Chondrocyte (in vitro differentiated cells): ENCODE measurements around the gene TTLL1. TPM values are rescaled to one million over a fixed set of nuclear protein-coding genes. Genes with fewer than 3 reads are reported as not detected.
A peak's percentile ranks its signal among the peaks of the same experiment; 100 is the strongest.

Experiments used
- DNase-seq: peaks from one replicate; pipeline ENCODE4 v3.0.0; 2021; ENCODE audit warnings: mixed read lengths, low spot score
- H3K27ac Mint-ChIP-seq: one replicate; pipeline ENCODE4 v1.8.0; 2021; ENCODE audit warnings: mild to moderate bottlenecking, moderate library complexity, mixed read lengths; ENCODE audit not compliant: unreplicated experiment
- H3K27me3 Mint-ChIP-seq: 2 replicates; pipeline ENCODE4 v1.8.0; 2021; ENCODE audit warnings: low read depth, mixed read lengths
- H3K36me3 Mint-ChIP-seq: 2 replicates; pipeline ENCODE4 v1.8.0; 2021; ENCODE audit warnings: low read depth, mixed read lengths
- H3K4me1 Mint-ChIP-seq: 2 replicates; pipeline ENCODE4 v1.8.0; 2021; ENCODE audit warnings: low read depth, mild to moderate bottlenecking, mixed read lengths
- H3K4me3 Mint-ChIP-seq: one replicate; pipeline ENCODE4 v1.8.0; 2021; ENCODE audit warnings: mild to moderate bottlenecking, moderate library complexity, mixed read lengths; ENCODE audit not compliant: unreplicated experiment
- H3K9me3 Mint-ChIP-seq: 2 replicates; pipeline ENCODE4 v1.8.0; 2021; ENCODE audit warnings: low read depth, mixed read lengths
- long read RNA-seq: library from polyadenylated mRNA; stranded (forward); transcript quantifications from one replicate; pipeline ENCODE4 v2.0.0, GENCODE V29; 2021
- total RNA-seq: library from RNA; stranded (reverse); gene quantifications from 3 replicates; pipeline ENCODE4 v1.2.1, GENCODE V29; 2021
- TF ChIP-seq, protein P1 (sequence below): fragments of 200-600 bp; sonication (generic); IDR thresholded peaks from 2 replicates; pipeline ENCODE4 v1.5.0; 2021; ENCODE audit warnings: antibody characterized with exemption, mild to moderate bottlenecking, moderate library complexity

The TTLL1 gene
- 16.7 to 18.8 TPM (median 18.1 TPM) in 3 replicates for total RNA-seq
- long read RNA-seq, transcript TTLL1-201 (11 exons, 1,645 nt) = major isoform, 32 of 53 reads
- long read RNA-seq, partial matches to known transcripts = 8 of 53 reads
- long read RNA-seq, other reads (novel, unspliced or antisense) = 10 of 53 reads

DNA sequence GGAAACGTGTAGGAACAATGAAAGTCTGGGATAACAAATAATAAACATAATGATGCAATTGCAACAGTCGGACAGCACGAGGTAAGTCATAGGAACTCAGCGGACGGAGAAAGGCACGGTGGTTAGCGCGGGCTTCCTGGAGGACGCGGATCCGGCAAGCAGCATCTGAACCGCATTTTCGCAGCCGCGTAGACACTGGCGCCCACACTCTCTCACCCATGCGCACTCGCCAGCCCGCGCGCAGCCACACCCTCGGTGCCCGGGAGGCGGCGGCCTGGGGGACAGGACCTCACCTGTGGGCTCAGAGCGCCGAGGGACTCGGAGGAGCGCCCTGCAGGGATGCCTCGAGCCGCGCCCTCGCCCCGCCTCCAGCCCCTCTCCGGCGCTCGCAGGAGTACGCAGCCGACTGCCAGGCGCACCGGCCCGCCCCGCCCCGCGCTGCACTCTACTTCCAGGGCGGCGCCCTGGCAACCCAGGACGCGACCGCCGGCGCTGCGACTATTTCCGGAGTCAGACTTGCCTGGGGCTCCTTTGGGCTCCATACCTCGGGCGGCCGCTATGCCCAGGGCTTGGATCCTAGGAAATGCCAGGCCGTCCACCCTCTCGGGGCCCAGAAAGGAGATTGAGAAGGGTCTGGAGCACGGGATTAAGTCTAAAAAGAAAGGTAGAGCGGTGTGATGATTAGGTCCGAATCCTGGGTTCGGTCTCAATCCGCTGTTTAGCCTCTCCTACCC lies at the start of gene TTLL1:
TSS of gene TTLL1 (minus strand) at position 408 of the 734 bp plus-strand sequence. CDS start 13,805 bp downstream, outside the sequence.
- no peak for DNase-seq
- H3K4me3 Mint-ChIP-seq = peak within 1 kb of the TSS; percentile 82
- peaks cover 7% of the 10 kb centered on the region for H3K36me3 Mint-ChIP-seq
- no peaks in the 10 kb centered on the region for H3K27me3 Mint-ChIP-seq
- TF ChIP-seq, protein P1, sequence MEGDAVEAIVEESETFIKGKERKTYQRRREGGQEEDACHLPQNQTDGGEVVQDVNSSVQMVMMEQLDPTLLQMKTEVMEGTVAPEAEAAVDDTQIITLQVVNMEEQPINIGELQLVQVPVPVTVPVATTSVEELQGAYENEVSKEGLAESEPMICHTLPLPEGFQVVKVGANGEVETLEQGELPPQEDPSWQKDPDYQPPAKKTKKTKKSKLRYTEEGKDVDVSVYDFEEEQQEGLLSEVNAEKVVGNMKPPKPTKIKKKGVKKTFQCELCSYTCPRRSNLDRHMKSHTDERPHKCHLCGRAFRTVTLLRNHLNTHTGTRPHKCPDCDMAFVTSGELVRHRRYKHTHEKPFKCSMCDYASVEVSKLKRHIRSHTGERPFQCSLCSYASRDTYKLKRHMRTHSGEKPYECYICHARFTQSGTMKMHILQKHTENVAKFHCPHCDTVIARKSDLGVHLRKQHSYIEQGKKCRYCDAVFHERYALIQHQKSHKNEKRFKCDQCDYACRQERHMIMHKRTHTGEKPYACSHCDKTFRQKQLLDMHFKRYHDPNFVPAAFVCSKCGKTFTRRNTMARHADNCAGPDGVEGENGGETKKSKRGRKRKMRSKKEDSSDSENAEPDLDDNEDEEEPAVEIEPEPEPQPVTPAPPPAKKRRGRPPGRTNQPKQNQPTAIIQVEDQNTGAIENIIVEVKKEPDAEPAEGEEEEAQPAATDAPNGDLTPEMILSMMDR = peak; percentile 35
- H3K4me1 Mint-ChIP-seq = peaks cover 15% of the 10 kb centered on the region
- peak within 1 kb of the TSS; percentile 77 for H3K27ac Mint-ChIP-seq
- no peaks in the 10 kb centered on the region for H3K9me3 Mint-ChIP-seq

GRCh38 chr22:43136801-43137200 lies 47.6 kb upstream of the TTLL1 start:
- no peaks in the 10 kb centered on the region for H3K27me3 Mint-ChIP-seq

GRCh38 chr22:43136255-43136654 lies 47.1 kb upstream of the TTLL1 start:
- no peak for DNase-seq
- Mint-ChIP-seq H3K4me1 (no peaks in the 10 kb centered on the region), H3K27me3 (no peaks in the 10 kb centered on the region), H3K36me3 (peaks cover 9% of the 10 kb centered on the region), H3K27ac (no peak overlapping the region), H3K4me3 (no peak overlapping the region), H3K9me3 (no peaks in the 10 kb centered on the region)
- TF ChIP-seq, protein P1 = peak; percentile 78

More at GRCh38 chr22:43136801-43137200, 47.6 kb upstream of the TTLL1 start:
- no peak for DNase-seq
- Mint-ChIP-seq H3K36me3 (peaks cover 9% of the 10 kb centered on the region), H3K4me1 (peaks cover 2% of the 10 kb centered on the region), H3K9me3 (no peaks in the 10 kb centered on the region), H3K4me3 (no peak overlapping the region), H3K27ac (no peak overlapping the region)
- TF ChIP-seq, protein P1 = no peak

GRCh38 chr22:43135565-43135964 lies 46.4 kb upstream of the TTLL1 start:
- H3K4me1 Mint-ChIP-seq = no peaks in the 10 kb centered on the region
- peaks cover 9% of the 10 kb centered on the region for H3K36me3 Mint-ChIP-seq
- TF ChIP-seq, protein P1 = no peak
- H3K4me3 Mint-ChIP-seq = no peak overlapping the region
- H3K27ac Mint-ChIP-seq = no peak overlapping the region
- no peaks in the 10 kb centered on the region for H3K9me3 Mint-ChIP-seq
- H3K27me3 Mint-ChIP-seq = no peaks in the 10 kb centered on the region
- DNase-seq = no peak

GRCh38 chr22:43134553-43134952 lies 45.4 kb upstream of the TTLL1 start:
- no peaks in the 10 kb centered on the region for H3K27me3 Mint-ChIP-seq
- H3K36me3 Mint-ChIP-seq = peaks cover 7% of the 10 kb centered on the region
- no peaks in the 10 kb centered on the region for H3K9me3 Mint-ChIP-seq
- no peak for DNase-seq
- TF ChIP-seq, protein P1 = no peak
- H3K27ac Mint-ChIP-seq = no peak overlapping the region
- H3K4me3 Mint-ChIP-seq = no peak overlapping the region
- no peaks in the 10 kb centered on the region for H3K4me1 Mint-ChIP-seq
